Naive B cell (primary cell): ENCODE results near the gene ZBTB16. TPM values are rescaled to one million over a fixed set of nuclear protein-coding genes. Genes with fewer than 3 reads are reported as not detected.

Experiments
- ATAC-seq, 2 donors: fragments of 150-1000 bp; cut with Tn5 transposase; 2 replicates each; pipeline ENCODE4 v1.10.0; 2021; ENCODE audit warnings: low read depth in 2 of 2, mild to moderate bottlenecking in 2 of 2, moderate library complexity in 2 of 2
- DNase-seq: peaks from one replicate; pipeline ENCODE4 v3.0.0; 2022
- H3K27ac Mint-ChIP-seq, 6 donors: one replicate each; pipeline ENCODE4 v1.8.0; 2020 to 2022; ENCODE audit warnings: mild to moderate bottlenecking in 6 of 6, mixed read lengths in 6 of 6, moderate library complexity in 5 of 6, inconsistent platforms in 2 of 6
- H3K27me3 Mint-ChIP-seq, 3 donors: one replicate each; pipeline ENCODE4 v1.8.0; 2021 to 2022; ENCODE audit warnings: mixed read lengths in 3 of 3, mild to moderate bottlenecking in 1 of 3
- H3K36me3 Mint-ChIP-seq, 2 donors: one replicate each; pipeline ENCODE4 v1.8.0; 2020 to 2022; ENCODE audit warnings: mixed read lengths in 2 of 2, inconsistent platforms in 1 of 2, mild to moderate bottlenecking in 1 of 2
- H3K4me1 Mint-ChIP-seq, 3 donors: one replicate each; pipeline ENCODE4 v1.8.0; 2020 to 2022; ENCODE audit warnings: mixed read lengths in 3 of 3, inconsistent platforms in 1 of 3, mild to moderate bottlenecking in 1 of 3, moderate library complexity in 1 of 3
- H3K4me3 Mint-ChIP-seq, 8 donors: one replicate each; pipeline ENCODE4 v1.8.0; 2020 to 2022; ENCODE audit warnings: mild to moderate bottlenecking in 8 of 8, mixed read lengths in 8 of 8, moderate library complexity in 8 of 8, inconsistent platforms in 2 of 8
- H3K9me3 Mint-ChIP-seq, 7 donors: one replicate each; pipeline ENCODE4 v1.8.0; 2020 to 2022; ENCODE audit warnings: mixed read lengths in 7 of 7, mild to moderate bottlenecking in 5 of 7, inconsistent platforms in 2 of 7, moderate library complexity in 1 of 7
- polyA plus RNA-seq, 6 donors: library from polyadenylated mRNA; unstranded; fragments of 300-500 nt; fragmentation: Illumina TruSeq; gene quantifications; one replicate each; pipeline ENCODE4 v1.2.3, GENCODE V29; 2021; ENCODE audit warnings: low read depth in 6 of 6

Gene ZBTB16
- polyA plus RNA-seq, 6 donors from 2014 or later = 10.0 to 178 (median 50.5) TPM

DNA sequence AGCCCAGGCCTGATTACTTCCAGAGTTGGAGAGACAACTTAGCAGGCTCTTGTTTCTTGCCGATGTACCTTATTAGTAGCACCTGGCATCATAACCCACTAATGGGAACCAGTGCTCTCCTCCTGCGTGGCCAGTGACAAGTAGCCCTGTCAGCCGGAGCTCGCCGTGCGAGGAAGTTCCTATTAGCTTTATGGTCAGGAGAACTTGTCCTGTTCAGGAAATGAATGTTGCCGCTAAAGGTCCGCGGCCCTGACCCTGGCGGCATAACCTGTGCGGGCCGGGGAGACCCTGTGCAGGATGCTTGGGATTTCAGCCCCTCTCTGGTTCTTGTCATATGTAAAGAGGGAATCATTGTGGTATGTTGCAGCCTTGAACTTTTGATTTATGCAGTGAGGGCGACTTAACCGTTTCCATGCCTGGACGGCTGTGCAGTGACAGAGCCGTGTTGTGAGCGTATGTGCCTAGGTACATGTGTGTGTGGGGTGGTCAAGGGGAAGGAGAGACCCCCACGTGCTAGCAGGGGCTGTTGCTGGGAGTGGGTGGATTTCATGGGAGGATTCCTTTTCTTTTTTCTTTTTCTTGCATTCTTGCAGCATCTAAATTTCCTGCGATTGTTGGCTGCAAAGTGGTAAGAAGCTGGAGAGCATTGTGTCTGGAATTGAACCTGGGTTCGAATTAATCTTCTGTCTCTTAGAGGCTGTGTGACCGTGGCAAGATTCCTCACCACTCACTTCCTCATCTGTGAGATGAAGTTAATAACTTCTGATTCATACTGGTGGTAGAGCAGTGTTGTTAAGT is 15.2 kb downstream of the ZBTB16 start:
- Mint-ChIP-seq H3K27me3 (peaks cover 4 to 53% (median 8%) of the 10 kb centered on the region in 3 donors), H3K36me3 (peaks cover 6 to 14% of the 10 kb centered on the region in 2 donors), H3K27ac (peak overlapping the region in 2 of 6 donors; percentile 20 to 64), H3K4me3 (peak overlapping the region in 2 of 8 donors; percentile 13 to 55), H3K9me3 (no peaks in the 10 kb centered on the region), H3K4me1 (peaks cover 29 to 58% (median 58%) of the 10 kb centered on the region in 3 donors)
- DNase-seq (no peak), ATAC-seq (no peak)

DNA sequence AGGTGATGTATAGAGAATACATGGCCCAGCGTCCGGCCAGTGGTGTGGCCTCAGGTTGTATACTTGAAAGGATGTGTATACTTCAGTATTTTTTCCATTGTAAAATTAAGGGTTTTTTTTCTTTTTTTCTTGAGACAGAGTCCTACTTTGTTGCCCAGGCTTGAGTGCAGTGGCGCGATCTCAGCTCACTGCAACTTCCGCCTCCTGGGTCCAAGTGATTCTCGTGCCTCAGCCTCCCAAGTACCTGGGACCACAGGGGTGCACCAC is 15.8 kb downstream of the ZBTB16 start:
- DNase-seq (no peak), ATAC-seq (no peak)
- H3K36me3 Mint-ChIP-seq = peaks cover 6 to 14% of the 10 kb centered on the region in 2 donors
- peaks cover 31 to 63% (median 63%) of the 10 kb centered on the region in 3 donors for H3K4me1 Mint-ChIP-seq
- H3K4me3 Mint-ChIP-seq = no peak overlapping the region
- peaks cover 4 to 53% (median 8%) of the 10 kb centered on the region in 3 donors for H3K27me3 Mint-ChIP-seq
- H3K9me3 Mint-ChIP-seq = no peaks in the 10 kb centered on the region
- H3K27ac Mint-ChIP-seq = peak overlapping the region in 1 of 6 donors; percentile 20

DNA sequence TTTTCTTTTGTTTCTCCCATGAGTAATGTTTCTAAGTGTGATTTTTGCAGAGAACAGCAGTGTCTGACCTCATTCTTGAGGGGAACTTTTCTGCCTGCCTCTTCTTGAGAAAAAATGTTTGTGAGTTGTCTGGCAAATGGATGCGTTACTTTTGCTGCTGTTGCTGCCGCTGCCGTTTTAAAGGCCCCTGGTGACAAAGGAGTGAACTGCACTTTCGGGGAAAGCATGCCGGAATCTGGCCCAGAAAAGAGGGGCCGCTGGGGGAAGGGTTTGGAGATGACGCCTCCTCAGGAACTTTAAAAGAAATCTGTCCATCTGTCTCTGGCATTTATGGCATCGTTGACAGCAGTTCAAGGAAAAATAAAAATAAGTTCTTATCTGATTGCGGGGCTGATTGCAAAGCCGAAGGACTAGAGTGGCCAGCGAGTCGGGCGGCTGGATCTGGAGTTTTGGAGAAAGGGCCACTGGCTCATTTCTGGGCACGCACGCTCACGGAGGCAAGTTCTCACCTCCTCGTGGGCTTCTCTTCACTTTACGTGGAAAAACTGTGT is 16.5 kb downstream of the ZBTB16 start:
- H3K27me3 Mint-ChIP-seq = peaks cover 4 to 53% (median 8%) of the 10 kb centered on the region in 3 donors
- peak overlapping the region in 1 of 6 donors; percentile 28 for H3K27ac Mint-ChIP-seq
- peaks cover 36 to 70% (median 70%) of the 10 kb centered on the region in 3 donors for H3K4me1 Mint-ChIP-seq
- H3K4me3 Mint-ChIP-seq = peak overlapping the region in 1 of 8 donors; percentile 48
- H3K36me3 Mint-ChIP-seq = peaks cover 6 to 14% of the 10 kb centered on the region in 2 donors
- no peaks in the 10 kb centered on the region for H3K9me3 Mint-ChIP-seq
- DNase-seq (peak; percentile 29), ATAC-seq (peak; percentile 50 to 51)

DNA sequence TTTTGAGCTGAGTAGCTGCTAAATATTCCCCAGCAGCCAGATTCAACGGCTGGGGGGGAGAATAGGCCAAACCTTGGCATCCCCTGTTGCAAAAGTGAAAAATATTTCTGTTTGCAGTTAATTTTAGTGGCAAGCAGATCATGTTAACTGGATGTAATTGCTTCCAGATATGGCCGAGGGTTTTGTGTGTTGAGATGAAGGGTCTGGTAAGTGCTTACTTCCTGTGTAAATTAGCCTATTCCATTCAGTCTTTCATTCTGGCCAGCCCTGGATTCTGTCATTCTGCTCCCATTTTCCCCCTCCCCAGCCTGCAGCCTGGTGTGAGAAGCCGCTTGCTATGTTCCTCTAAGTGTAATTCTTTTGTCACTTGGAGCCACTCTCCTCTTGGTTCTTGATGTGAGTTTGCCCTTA is 17.4 kb downstream of the ZBTB16 start:
- peak overlapping the region in 2 of 6 donors; percentile 8 to 94 for H3K27ac Mint-ChIP-seq
- peak overlapping the region in 5 of 8 donors; percentile 20 to 82 (median 54) for H3K4me3 Mint-ChIP-seq
- peaks cover 41 to 77% (median 75%) of the 10 kb centered on the region in 3 donors for H3K4me1 Mint-ChIP-seq
- no peak for ATAC-seq
- peaks cover 4 to 58% (median 17%) of the 10 kb centered on the region in 3 donors for H3K27me3 Mint-ChIP-seq
- no peak for DNase-seq
- peaks cover 12 to 13% of the 10 kb centered on the region in 2 donors for H3K36me3 Mint-ChIP-seq
- no peaks in the 10 kb centered on the region for H3K9me3 Mint-ChIP-seq

DNA sequence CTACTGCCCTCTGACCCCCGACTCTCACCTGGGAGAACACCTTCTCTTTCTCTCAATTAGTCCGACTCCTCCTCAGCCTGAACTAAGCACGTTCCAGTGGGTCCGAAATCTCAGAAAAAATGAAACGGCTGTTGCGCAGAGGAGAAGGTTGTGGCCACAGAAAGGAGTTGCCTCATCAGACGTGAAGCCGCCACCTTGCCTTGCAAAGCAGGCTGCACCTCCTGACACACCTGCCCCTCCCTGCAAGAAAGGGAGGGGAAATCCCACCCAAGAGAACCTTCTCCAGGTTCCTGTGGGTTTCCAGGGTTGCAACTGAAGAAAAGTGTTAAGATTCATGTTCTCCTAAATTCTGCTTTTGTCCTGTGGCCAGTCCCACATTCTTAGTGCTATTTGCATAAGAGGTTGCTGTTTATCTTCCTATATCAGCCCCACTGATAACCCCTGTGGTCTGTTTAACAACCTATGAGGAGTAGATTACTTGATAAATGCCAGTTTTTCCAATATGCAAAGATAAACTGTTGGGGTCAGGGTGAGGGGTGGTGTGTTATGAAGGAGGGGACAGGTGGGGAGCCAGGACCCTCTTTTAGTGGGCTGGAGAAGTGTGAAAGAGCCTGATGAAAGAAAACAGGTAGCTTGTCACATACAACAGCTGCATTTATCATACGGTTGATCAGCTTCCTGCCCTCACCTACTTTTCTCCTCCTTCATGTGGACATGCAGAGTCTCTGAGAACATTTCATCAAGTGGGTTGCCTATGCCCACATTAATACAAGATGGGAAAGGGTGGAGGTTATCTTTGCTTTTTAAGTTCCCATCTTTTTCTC is 18.2 kb downstream of the ZBTB16 start:
- Mint-ChIP-seq H3K4me1 (peaks cover 47 to 77% (median 76%) of the 10 kb centered on the region in 3 donors), H3K27ac (peak overlapping the region in 4 of 6 donors; percentile 31 to 88 (median 55)), H3K27me3 (peaks cover 4 to 60% (median 18%) of the 10 kb centered on the region in 3 donors), H3K9me3 (no peaks in the 10 kb centered on the region), H3K4me3 (peak overlapping the region in 7 of 8 donors; percentile 26 to 82 (median 54)), H3K36me3 (peaks cover 5 to 9% of the 10 kb centered on the region in 2 donors)
- DNase-seq (no peak), ATAC-seq (peak; percentile 54 to 66)

DNA sequence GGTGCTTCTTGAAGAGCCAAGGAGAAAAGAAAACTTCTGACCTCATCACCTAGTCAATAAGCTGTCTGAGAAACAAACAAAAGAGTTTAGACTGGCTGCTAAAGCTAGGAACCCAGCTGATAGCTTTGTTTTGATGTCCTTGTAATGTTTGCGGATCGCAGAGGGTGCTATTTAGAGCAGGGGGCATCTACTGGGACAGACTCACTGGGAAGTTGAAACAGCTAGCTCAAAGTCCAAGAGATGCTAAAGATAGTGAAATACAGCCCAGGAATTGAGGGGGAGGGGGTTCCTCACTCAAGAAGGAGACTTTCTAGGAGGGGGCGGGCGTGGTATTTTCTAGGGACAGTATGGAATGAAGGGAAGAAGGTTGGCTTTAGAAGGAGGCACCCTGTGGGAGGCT is 18.9 kb downstream of the ZBTB16 start:
- Mint-ChIP-seq H3K27me3 (peaks cover 5 to 65% (median 18%) of the 10 kb centered on the region in 3 donors), H3K36me3 (peaks cover 5 to 9% of the 10 kb centered on the region in 2 donors), H3K4me3 (peak overlapping the region in 3 of 8 donors; percentile 8 to 62 (median 55)), H3K4me1 (peaks cover 53 to 84% (median 83%) of the 10 kb centered on the region in 3 donors), H3K27ac (peak overlapping the region in 4 of 6 donors; percentile 9 to 96 (median 34)), H3K9me3 (no peaks in the 10 kb centered on the region)
- ATAC-seq = no peak
- DNase-seq = no peak

DNA sequence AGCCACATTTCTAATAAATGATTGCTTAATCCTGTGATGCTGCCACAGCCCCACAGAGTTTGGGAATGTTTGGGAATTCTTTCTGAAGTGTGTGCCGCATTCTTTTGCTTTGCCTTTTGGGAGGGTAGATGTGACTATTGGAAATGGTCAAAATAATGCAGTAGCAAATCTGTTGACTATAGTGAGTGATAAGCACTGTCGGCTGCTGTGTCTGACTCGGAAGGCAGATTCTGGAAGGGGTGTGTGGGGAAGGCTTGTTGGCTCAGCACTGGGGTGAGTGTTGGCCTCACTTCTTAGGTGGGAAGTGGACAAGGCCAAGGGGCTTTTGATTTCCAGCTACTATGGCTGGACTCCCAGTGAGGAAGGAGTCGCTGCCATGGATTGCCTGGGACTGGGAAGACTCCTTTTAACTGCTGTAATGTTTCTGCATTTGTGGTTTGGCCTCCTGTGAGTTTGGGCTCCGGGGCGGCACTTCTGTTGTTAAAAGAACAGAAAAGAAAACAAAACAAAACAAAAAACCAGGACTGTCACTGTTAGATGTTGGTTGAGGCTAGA is 20.1 kb downstream of the ZBTB16 start:
- Mint-ChIP-seq H3K4me1 (peaks cover 63 to 84% (median 83%) of the 10 kb centered on the region in 3 donors), H3K27me3 (peaks cover 10 to 62% (median 18%) of the 10 kb centered on the region in 3 donors), H3K9me3 (no peaks in the 10 kb centered on the region), H3K4me3 (no peak overlapping the region), H3K36me3 (peaks cover 5 to 9% of the 10 kb centered on the region in 2 donors), H3K27ac (no peak overlapping the region)
- ATAC-seq = no peak
- DNase-seq = no peak

DNA sequence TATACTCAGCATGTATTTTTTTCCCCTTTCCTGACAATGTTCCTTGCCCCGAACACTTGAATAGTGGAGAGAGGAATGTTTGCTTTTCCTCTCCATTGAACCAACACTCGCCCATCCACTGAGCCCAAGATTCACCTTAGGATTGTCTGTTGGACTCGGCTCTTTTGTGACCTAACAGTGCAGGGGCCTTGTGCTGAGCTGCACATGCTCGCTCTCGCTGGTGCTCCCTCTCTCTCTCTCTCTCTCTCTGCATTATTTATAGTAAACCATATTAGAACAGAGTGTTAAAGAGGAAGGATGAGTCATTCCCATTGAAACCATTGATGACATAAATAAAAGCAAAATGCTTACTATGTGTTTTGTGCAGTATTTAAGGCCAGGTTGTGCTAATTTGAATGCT is 20.7 kb downstream of the ZBTB16 start:
- peaks cover 0 to 9% of the 10 kb centered on the region in 2 donors for H3K36me3 Mint-ChIP-seq
- peaks cover 10 to 55% (median 18%) of the 10 kb centered on the region in 3 donors for H3K27me3 Mint-ChIP-seq
- peaks cover 57 to 81% (median 76%) of the 10 kb centered on the region in 3 donors for H3K4me1 Mint-ChIP-seq
- no peaks in the 10 kb centered on the region for H3K9me3 Mint-ChIP-seq
- H3K4me3 Mint-ChIP-seq = peak overlapping the region in 3 of 8 donors; percentile 1 to 41 (median 14)
- ATAC-seq = no peak
- peak overlapping the region in 2 of 6 donors; percentile 10 to 48 for H3K27ac Mint-ChIP-seq
- no peak for DNase-seq

DNA sequence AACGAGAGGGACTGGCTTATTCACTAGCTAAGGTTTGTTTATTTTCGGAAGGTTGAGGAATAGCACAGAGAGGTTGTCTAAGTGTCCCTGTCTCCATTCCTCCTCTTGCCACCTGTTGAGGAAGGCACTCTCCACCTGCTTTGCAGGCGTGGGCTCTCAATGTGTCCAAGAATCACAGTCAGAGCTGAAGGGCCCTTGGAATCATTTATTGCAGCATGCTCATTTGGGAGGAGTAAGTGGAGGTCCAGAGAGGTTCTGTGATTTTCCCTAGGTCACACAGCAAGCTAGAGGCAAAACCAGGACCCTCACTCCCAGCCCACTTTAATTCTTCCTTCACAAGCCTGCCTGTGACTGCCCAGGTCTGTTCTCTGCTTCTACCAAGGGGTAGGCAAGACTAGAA is 21.3 kb downstream of the ZBTB16 start:
- H3K9me3 Mint-ChIP-seq = no peaks in the 10 kb centered on the region
- peaks cover 0 to 9% of the 10 kb centered on the region in 2 donors for H3K36me3 Mint-ChIP-seq
- H3K4me1 Mint-ChIP-seq = peaks cover 55 to 80% (median 74%) of the 10 kb centered on the region in 3 donors
- no peak overlapping the region for H3K4me3 Mint-ChIP-seq
- DNase-seq = no peak
- peak overlapping the region in 2 of 6 donors; percentile 40 to 57 for H3K27ac Mint-ChIP-seq
- peaks cover 8 to 52% (median 18%) of the 10 kb centered on the region in 3 donors for H3K27me3 Mint-ChIP-seq
- no peak for ATAC-seq

DNA sequence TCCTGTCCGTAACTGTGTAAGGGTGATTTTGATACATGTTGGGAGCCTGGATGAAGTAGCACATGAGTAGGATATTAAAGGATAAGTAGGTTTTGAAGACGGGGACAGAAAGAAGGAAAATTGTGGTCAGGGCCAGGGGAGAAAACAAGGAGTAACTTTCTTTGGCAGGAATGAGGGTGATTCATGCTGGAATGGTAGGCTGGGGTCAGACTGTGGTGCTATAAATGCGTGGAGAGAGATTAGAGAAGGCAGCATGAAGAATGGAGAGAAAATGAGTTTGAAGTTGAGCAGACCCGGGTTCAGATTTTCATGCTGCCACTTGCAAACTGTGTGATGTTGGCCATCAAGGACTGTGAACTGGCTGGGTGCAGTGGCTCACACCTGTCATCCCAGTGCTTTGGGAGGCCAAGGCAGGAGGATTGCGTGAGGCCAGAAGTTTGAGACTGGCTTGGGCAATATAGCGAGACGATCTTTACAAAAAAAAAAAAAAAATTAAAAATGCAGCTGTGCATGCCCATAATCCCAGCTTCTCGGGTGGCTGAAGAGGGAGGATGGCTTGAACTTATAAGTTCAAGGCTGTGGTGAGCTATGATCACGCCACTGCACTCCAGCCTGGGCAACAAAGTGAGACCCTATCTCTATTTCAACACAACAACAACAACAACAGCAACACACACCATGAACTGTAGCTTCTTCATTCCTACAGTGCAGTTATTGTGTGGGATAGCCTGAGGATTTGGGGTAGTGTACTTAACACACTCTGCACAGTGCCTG is 22.3 kb downstream of the ZBTB16 start:
- Mint-ChIP-seq H3K27me3 (peaks cover 6 to 45% (median 17%) of the 10 kb centered on the region in 3 donors), H3K27ac (peak overlapping the region in 3 of 6 donors; percentile 24 to 62 (median 27)), H3K9me3 (no peaks in the 10 kb centered on the region), H3K4me1 (peaks cover 56 to 72% (median 70%) of the 10 kb centered on the region in 3 donors), H3K36me3 (peaks cover 0 to 9% of the 10 kb centered on the region in 2 donors), H3K4me3 (peak overlapping the region in 5 of 8 donors; percentile 6 to 85 (median 56))
- DNase-seq = no peak
- ATAC-seq = no peak

DNA sequence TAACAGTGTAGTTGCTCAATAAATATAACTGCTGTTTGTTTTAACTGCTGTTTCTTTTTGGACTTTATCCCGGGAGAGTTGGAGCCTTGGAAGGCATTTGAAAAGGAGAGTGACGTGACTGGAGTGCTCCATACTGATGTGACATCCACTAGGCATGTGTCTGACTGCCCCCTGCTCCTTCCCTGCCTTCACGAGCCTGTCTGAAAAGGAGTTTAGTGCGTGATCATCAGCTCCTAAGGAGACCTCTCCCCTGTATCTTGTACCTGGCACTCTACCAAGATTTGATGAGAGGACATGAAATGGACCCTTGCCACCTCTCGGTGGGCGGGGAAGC is 22.9 kb downstream of the ZBTB16 start:
- Mint-ChIP-seq H3K27me3 (peaks cover 6 to 40% (median 11%) of the 10 kb centered on the region in 3 donors), H3K9me3 (no peaks in the 10 kb centered on the region), H3K36me3 (peaks cover 5 to 15% of the 10 kb centered on the region in 2 donors), H3K4me1 (peaks cover 56 to 68% (median 67%) of the 10 kb centered on the region in 3 donors), H3K4me3 (peak overlapping the region in 7 of 8 donors; percentile 6 to 94 (median 85)), H3K27ac (peak overlapping the region in 3 of 6 donors; percentile 9 to 47 (median 27))
- DNase-seq = no peak
- ATAC-seq = no peak

DNA sequence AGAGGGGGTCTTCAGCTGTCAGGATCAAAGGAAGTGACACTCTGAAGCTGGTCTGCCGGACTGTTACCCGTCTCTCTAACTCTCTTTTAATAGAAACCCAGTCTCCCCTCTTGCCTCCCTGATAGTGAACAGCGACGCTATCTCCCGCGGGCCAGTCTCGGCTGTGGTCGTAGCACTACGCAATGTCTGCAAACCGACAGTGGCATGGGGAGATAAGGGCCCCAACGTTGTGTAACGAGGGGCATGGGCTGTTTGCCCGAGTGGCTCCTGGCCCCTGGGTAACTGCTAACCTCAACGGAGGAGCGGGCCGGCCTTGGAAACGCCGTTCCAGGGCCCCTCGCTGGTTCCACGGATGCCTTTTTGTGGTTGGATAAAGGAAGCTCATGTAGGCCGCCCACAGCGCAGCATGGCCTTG is 23.3 kb downstream of the ZBTB16 start:
- peak overlapping the region in 3 of 6 donors; percentile 27 to 65 (median 47) for H3K27ac Mint-ChIP-seq
- H3K4me1 Mint-ChIP-seq = peaks cover 54 to 64% (median 64%) of the 10 kb centered on the region in 3 donors
- H3K27me3 Mint-ChIP-seq = peaks cover 6 to 37% (median 9%) of the 10 kb centered on the region in 3 donors
- ATAC-seq (peak; percentile 26 to 39), DNase-seq (no peak)
- peak overlapping the region; percentile 7 to 94 (median 82) for H3K4me3 Mint-ChIP-seq
- no peaks in the 10 kb centered on the region for H3K9me3 Mint-ChIP-seq
- peaks cover 9 to 18% of the 10 kb centered on the region in 2 donors for H3K36me3 Mint-ChIP-seq
